ENCODE results near the gene RECQL5.

The RECQL5 gene

GRCh38 chr17:75693500-75694481 is 26.8 kb upstream of the RECQL5 start:
- Mint-ChIP-seq H3K9me3 (no peaks in the 10 kb centered on the region), H3K27me3 (no peaks in the 10 kb centered on the region), H3K4me1 (peaks cover 36% of the 10 kb centered on the region), H3K4me3 (no peak overlapping the region), H3K27ac (no peak overlapping the region)
- no peak for DNase-seq
- ATAC-seq: no peak

- no peak overlapping the region for H3K4me3 Mint-ChIP-seq
- ATAC-seq (no peak), DNase-seq (no peak)
- H3K27me3 Mint-ChIP-seq: no peaks in the 10 kb centered on the region
- H3K9me3 Mint-ChIP-seq: no peaks in the 10 kb centered on the region
- H3K27ac Mint-ChIP-seq: no peak overlapping the region
- H3K4me1 Mint-ChIP-seq: peaks cover 44% of the 10 kb centered on the region
These were observed 26.0 kb upstream of the RECQL5 start for GRCh38 chr17:75692976-75693375.

GRCh38 chr17:75691801-75692626 is 25.1 kb upstream of the RECQL5 start:
- Mint-ChIP-seq H3K27ac (peak overlapping the region in 1 of 2 donors; percentile 62), H3K4me3 (no peak overlapping the region), H3K27me3 (no peaks in the 10 kb centered on the region), H3K4me1 (peaks cover 53% of the 10 kb centered on the region), H3K9me3 (no peaks in the 10 kb centered on the region)
- ATAC-seq (peak; percentile 7), DNase-seq (no peak)

DNA sequence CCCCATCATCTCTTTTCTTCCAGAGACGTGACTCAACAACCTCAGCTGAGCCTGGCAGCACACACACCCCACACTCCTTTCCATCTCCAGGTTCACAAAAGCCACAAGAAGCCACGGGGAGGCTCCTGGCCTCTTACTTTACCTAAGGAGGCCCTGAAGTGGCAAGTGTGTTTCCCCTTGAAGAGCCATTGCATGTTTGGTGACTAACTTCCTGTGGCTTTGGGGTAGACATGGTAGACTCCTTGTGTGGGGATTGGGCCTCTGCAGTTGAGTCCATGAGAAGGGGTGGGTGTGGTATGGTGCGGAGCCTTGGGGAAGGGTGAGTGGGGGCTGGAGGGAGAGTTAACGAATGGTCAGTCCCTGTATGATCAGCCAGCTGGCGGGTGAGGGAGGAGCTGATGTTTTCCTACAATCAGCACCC is 24.4 kb upstream of the RECQL5 start:
- ATAC-seq (peak; percentile 83), DNase-seq (peak; percentile 45 to 75)
- no peaks in the 10 kb centered on the region for H3K9me3 Mint-ChIP-seq
- H3K4me1 Mint-ChIP-seq: peaks cover 57% of the 10 kb centered on the region
- H3K4me3 Mint-ChIP-seq: no peak overlapping the region
- H3K27ac Mint-ChIP-seq: peak overlapping the region in 1 of 2 donors; percentile 62
- H3K27me3 Mint-ChIP-seq: no peaks in the 10 kb centered on the region

GRCh38 chr17:75689441-75689873 is 22.5 kb upstream of the RECQL5 start:
- Mint-ChIP-seq H3K27ac (peak overlapping the region; percentile 78 to 93), H3K9me3 (no peaks in the 10 kb centered on the region), H3K4me1 (peaks cover 75% of the 10 kb centered on the region), H3K4me3 (peak overlapping the region; percentile 45 to 68), H3K27me3 (no peaks in the 10 kb centered on the region)
- peak; percentile 29 to 70 for DNase-seq
- peak; percentile 86 for ATAC-seq

DNA sequence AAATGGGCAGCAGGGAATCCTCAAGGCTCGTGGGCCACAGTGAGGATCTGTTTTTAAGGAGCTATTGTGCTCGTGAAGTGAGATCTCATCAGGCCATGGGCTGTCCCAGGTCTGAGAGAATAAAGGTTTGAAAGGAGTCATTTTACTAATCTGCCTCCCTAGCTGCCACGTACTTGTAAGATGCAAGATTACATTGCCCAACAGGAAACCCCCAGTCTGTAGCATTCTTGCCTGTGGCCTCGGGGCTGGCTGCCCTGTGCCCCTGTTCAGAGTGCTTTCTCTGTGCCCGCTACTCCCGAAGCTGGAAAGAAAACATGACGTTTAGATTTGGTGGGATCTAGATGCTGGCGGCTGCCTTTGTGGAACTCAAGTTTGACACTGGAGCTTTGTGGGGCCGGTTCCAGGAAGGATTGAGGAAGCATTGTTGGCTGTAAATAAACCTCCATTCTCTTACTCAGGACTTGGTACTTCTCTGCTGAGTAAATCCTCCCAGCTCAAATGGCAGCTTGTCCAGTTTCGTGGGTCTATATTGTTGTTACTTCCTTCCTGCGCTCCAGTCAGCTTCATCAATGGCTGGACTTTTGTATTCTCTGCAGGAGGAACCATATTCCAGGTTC is 21.4 kb upstream of the RECQL5 start:
- Mint-ChIP-seq H3K4me3 (peak overlapping the region; percentile 36 to 70), H3K9me3 (no peaks in the 10 kb centered on the region), H3K4me1 (peaks cover 83% of the 10 kb centered on the region), H3K27me3 (no peaks in the 10 kb centered on the region), H3K27ac (peak overlapping the region; percentile 65 to 93)
- peak; percentile 16 to 43 for DNase-seq
- ATAC-seq: peak; percentile 58

DNA sequence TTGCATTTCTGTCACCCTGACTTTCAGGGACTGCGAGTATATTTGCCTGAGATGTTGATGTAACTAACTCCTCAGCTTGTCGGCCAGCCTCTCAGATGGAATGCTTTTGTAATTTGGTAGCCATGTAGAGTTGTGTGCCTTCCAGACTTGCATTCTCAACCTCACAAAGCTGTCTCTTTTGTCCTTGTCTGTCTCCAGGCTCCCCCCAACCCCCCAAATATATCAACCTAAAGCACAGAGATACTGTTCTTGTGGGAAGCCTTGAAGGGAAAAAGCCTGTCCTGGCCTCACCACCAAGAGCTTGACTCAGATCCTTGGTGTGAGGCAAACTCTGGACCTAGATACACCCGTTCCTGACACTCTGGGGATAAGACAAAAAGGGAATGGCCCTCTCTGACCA is 18.5 kb upstream of the RECQL5 start:
- Mint-ChIP-seq H3K9me3 (no peaks in the 10 kb centered on the region), H3K4me3 (no peak overlapping the region), H3K27ac (no peak overlapping the region), H3K4me1 (peaks cover 65% of the 10 kb centered on the region), H3K27me3 (no peaks in the 10 kb centered on the region)
- ATAC-seq (no peak), DNase-seq (no peak)

- peaks cover 59% of the 10 kb centered on the region for H3K4me1 Mint-ChIP-seq
- no peaks in the 10 kb centered on the region for H3K27me3 Mint-ChIP-seq
- no peak overlapping the region for H3K4me3 Mint-ChIP-seq
- DNase-seq: no peak
- ATAC-seq: no peak
- H3K27ac Mint-ChIP-seq: no peak overlapping the region
- no peaks in the 10 kb centered on the region for H3K9me3 Mint-ChIP-seq
These were observed 18.0 kb upstream of the RECQL5 start for GRCh38 chr17:75684924-75685323.

DNA sequence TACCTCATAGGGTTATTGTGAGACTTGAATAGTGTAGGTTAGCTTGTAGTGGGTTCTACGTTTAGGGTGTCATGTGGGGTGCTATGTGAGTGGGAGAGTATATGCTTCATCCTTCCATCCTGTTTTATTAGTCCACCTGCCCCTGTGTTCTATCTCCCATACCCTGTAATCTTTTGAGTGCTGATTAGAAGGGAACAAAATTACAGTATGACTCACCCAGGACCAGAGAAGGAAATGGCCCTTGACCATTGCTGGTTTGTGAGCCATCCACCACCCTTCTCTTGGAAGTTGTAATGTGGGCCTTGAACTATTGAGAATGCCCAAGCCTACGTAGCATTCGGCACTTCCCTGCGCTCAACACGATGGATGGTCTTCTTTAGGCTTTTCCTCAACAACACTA is 17.3 kb upstream of the RECQL5 start:
- Mint-ChIP-seq H3K27me3 (no peaks in the 10 kb centered on the region), H3K27ac (no peak overlapping the region)
- ATAC-seq: no peak

GRCh38 chr17:75683583-75683982 is 16.6 kb upstream of the RECQL5 start:
- Mint-ChIP-seq H3K9me3 (no peaks in the 10 kb centered on the region), H3K27me3 (no peaks in the 10 kb centered on the region), H3K4me1 (peaks cover 45% of the 10 kb centered on the region), H3K4me3 (no peak overlapping the region), H3K27ac (no peak overlapping the region)
- ATAC-seq (no peak), DNase-seq (no peak)

More for the DNA sequence above, 17.3 kb upstream of the RECQL5 start:
- DNase-seq: no peak
- peaks cover 52% of the 10 kb centered on the region for H3K4me1 Mint-ChIP-seq
- H3K4me3 Mint-ChIP-seq: no peak overlapping the region
- H3K9me3 Mint-ChIP-seq: no peaks in the 10 kb centered on the region

DNA sequence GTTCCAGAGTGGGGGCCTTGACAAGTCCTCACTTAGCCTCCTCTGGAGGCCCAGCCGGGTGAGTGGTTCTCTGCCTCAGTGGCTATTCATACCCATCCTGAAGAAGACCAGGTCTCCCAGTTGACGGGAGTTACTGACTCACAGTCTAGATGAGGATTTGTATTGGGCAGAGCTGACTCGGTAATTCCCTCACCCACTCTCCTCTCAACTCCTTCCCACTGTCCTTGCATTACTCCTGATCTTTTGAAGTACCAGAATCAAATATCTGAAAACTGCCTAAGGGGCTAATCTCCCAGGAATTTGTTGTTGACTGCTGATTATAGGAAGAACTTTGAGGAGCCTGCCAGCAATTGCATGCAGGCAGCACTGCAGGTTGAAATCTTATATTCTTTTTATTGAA is 14.3 kb upstream of the RECQL5 start:
- H3K27ac Mint-ChIP-seq: no peak overlapping the region
- H3K27me3 Mint-ChIP-seq: no peaks in the 10 kb centered on the region
- H3K4me3 Mint-ChIP-seq: no peak overlapping the region
- peaks cover 32% of the 10 kb centered on the region for H3K4me1 Mint-ChIP-seq
- no peak for DNase-seq
- no peak for ATAC-seq
- no peaks in the 10 kb centered on the region for H3K9me3 Mint-ChIP-seq

DNA sequence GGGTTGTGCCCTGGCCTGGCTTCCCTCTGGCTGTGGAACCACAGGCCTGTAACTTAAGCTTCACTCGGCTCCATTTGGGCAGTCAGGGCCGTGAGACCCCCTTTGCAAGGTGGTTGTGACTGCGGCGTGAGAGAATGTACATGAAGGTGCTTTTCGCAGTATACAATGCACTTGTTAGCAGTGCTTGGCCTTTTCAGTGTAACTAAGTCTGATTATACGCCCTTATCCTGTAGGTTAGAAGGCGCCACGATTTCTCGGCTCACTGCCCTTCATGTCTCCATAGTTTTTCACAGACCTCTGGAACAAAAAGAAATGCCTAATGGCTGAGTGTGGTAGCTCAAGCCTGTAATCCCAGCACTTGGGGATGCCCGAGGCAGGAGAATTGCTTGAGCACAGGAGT is 13.5 kb upstream of the RECQL5 start:
- Mint-ChIP-seq H3K27me3 (no peaks in the 10 kb centered on the region), H3K4me1 (peaks cover 24% of the 10 kb centered on the region), H3K9me3 (no peaks in the 10 kb centered on the region), H3K27ac (peak overlapping the region in 1 of 2 donors; percentile 78), H3K4me3 (no peak overlapping the region)
- ATAC-seq (no peak), DNase-seq (no peak)

DNA sequence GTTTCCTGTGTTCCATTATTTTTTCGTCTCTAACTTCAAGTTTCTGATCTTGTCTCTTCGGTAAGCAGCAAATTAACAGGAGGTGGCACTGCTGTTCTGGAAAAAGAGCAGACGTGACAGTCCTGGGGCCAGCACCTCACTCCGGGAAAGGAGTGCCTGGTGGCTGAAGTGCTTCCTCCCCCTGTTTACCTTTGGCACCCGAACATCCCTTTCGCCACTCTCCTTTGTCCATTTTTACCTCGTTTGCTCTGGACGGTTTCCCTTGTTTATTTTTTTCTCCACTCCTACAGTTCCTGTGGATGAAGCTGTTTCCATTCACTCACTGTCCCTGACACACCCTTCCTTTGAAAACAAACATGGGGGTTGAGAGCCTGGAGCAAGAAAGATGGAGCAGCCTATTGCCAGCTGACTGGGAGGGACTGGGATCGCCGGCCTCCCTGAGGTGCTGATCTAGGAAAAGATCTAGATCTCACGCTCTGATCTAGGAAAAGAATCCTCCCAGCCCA is 12.8 kb upstream of the RECQL5 start:
- Mint-ChIP-seq H3K4me1 (peaks cover 17% of the 10 kb centered on the region), H3K4me3 (no peak overlapping the region), H3K9me3 (no peaks in the 10 kb centered on the region), H3K27ac (peak overlapping the region in 1 of 2 donors; percentile 84), H3K27me3 (no peaks in the 10 kb centered on the region)
- no peak for ATAC-seq
- no peak for DNase-seq

DNA sequence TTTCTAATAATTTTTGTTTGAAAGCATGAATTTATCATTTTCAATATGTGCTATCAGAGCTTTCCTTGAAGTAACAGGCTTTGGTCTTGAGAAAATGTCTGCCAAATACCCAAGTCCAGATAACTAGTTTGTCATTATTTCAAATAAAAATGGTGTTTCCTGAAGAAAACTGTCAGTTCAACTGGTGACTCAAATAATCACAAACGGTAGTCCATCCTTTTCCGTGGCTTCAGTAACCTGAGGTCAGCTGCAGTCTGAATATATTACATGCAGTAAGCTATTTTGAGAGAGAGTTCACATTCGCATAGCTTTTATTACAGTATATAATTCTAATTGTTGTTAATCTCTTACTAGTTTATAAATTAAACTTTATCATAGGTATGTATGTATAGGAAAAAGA is 9.5 kb upstream of the RECQL5 start:
- Mint-ChIP-seq H3K4me1 (peaks cover 6% of the 10 kb centered on the region), H3K27me3 (no peaks in the 10 kb centered on the region), H3K4me3 (no peak overlapping the region), H3K27ac (no peak overlapping the region), H3K9me3 (no peaks in the 10 kb centered on the region)
- DNase-seq (no peak), ATAC-seq (no peak)

DNA sequence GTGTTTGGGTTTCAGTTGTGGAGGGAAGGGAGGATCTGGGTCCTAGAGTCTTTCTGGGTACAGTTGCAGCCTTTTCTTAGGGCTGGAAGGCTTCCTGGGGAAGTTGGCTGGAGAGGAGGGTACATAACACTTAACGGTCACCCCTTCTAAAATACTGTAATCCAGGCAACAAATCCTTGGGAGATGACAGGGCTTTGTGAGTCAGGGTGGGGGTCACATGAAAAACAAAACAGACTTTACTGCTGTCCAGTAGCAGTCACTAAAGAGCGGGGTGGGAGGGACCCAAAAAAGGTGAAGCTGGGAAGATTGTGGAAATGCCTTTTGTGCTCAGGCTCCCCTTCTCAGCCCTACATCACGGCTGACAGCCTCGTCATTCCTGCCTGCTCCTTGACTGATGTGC is 6.5 kb upstream of the RECQL5 start:
- DNase-seq: no peak
- no peak overlapping the region for H3K27ac Mint-ChIP-seq
- no peaks in the 10 kb centered on the region for H3K9me3 Mint-ChIP-seq
- peaks cover 18% of the 10 kb centered on the region for H3K4me1 Mint-ChIP-seq
- no peak for ATAC-seq
- H3K27me3 Mint-ChIP-seq: no peaks in the 10 kb centered on the region
- H3K4me3 Mint-ChIP-seq: no peak overlapping the region

Measured in stimulated activated naive CD8-positive, alpha-beta T cell treated with anti-CD3 and anti-CD28 coated beads, Interleukin-15, amount 100 ng/mL, for 72 hours (primary cell).